H1 (cell line): ENCODE data around the gene ZBTB34. TPM values are rescaled to one million over a fixed set of nuclear protein-coding genes. Genes with fewer than 3 reads are reported as not detected.

ENCODE experiments used
- CTCF ChIA-PET: fragments of 300-600 bp; sonication (Branson Sonifier 250); formaldehyde crosslinking; loops from one replicate; lab custom pipeline; 2021; ENCODE audit not compliant: partially characterized antibody; lab: Charles Lee
- POLR2A ChIA-PET: fragments of 300-600 bp; sonication (Branson Sonifier 250); formaldehyde crosslinking; loops from one replicate; lab custom pipeline; 2021; ENCODE audit warnings: inconsistent platforms; ENCODE audit not compliant: partially characterized antibody; lab: Charles Lee
- DNase-seq, 2 experiments: peaks; one replicate each; pipeline versions ENCODE4 v3.0.0 to v3.0.0-alpha.2; 2010 to 2022; ENCODE audit warnings: low spot score in 2 of 2, low read depth in 1 of 2, mixed read lengths in 1 of 2
- FAIRE-seq: peaks from 2 replicates; lab custom pipeline; 2011; peaks lifted over from hg19 to GRCh38; lab: Jason Lieb, UNC
- H2AFZ ChIP-seq: 2 replicates; pipeline ENCODE4 v1.8.1; 2012; ENCODE audit warnings: low read length, inconsistent platforms
- H2AK5ac ChIP-seq: 2 replicates; pipeline ENCODE4 v1.6.1; 2013; ENCODE audit warnings: low read depth, low read length
- H2BK120ac ChIP-seq: replicated peaks from 2 replicates; pipeline ENCODE3; 2013; ENCODE audit warnings: low read depth, low read length, inconsistent platforms
- H2BK12ac ChIP-seq: 2 replicates; pipeline ENCODE4 v1.6.1; 2013; ENCODE audit warnings: low read depth, low read length
- H2BK15ac ChIP-seq: 2 replicates; pipeline ENCODE4 v1.6.1; 2013; ENCODE audit warnings: low read length
- H2BK20ac ChIP-seq: 2 replicates; pipeline ENCODE4 v1.6.1; 2013; ENCODE audit warnings: low read length
- H2BK5ac ChIP-seq: 2 replicates; pipeline ENCODE4 v1.6.1; 2013; ENCODE audit warnings: low read depth, low read length
- H3K14ac ChIP-seq: 2 replicates; pipeline ENCODE4 v1.6.1; 2013; ENCODE audit warnings: inconsistent platforms; ENCODE audit not compliant: insufficient read length
- H3K18ac ChIP-seq: 2 replicates; pipeline ENCODE4 v1.6.1; 2013; ENCODE audit warnings: low read length; ENCODE audit errors: extremely low read depth
- H3K23ac ChIP-seq: 2 replicates; pipeline ENCODE4 v1.6.1; 2013; ENCODE audit warnings: inconsistent platforms; ENCODE audit not compliant: insufficient read length
- H3K23me2 ChIP-seq: 2 replicates; pipeline ENCODE4 v1.6.1; 2013; ENCODE audit warnings: low read depth, low read length
- H3K27ac ChIP-seq: 2 replicates; pipeline ENCODE4 v1.6.1; 2011; ENCODE audit warnings: low read depth, low read length, inconsistent platforms
- H3K27me3 ChIP-seq, 4 experiments: replicated peaks in 1 of 4; 1 replicate in 1 of 4; 2 replicates in 3 of 4; pipeline versions ENCODE4 v1.6.1 to v1.8.1; 2011 to 2013; ENCODE audit warnings: low read length in 3 of 4, mild to moderate bottlenecking in 3 of 4, inconsistent platforms in 2 of 4, mixed read lengths in 2 of 4, moderate library complexity in 1 of 4; ENCODE audit not compliant: control insufficient read depth in 3 of 4, insufficient read depth in 3 of 4; ENCODE audit errors: extremely low read depth in 1 of 4
- H3K36me3 ChIP-seq, 4 experiments: 2 replicates each; pipeline versions ENCODE4 v1.6.1 to v1.8.1; 2011 to 2013; ENCODE audit warnings: mild to moderate bottlenecking in 4 of 4, low read length in 3 of 4, moderate library complexity in 2 of 4, control low read depth in 1 of 4, inconsistent platforms in 1 of 4; ENCODE audit not compliant: insufficient read depth in 4 of 4, control insufficient read depth in 2 of 4
- H3K4ac ChIP-seq: replicated peaks from 2 replicates; pipeline ENCODE3; 2013; ENCODE audit warnings: low read length, low read depth, mixed read lengths, inconsistent platforms; ENCODE audit not compliant: insufficient read length
- H3K4me1 ChIP-seq, 4 experiments: replicated peaks in 1 of 4; 1 replicate in 1 of 4; 2 replicates in 3 of 4; pipeline versions ENCODE4 v1.6.1 to v1.8.1; 2011 to 2013; ENCODE audit warnings: low read length in 3 of 4, inconsistent platforms in 2 of 4, mixed read lengths in 1 of 4; ENCODE audit not compliant: insufficient read depth in 4 of 4, control insufficient read depth in 3 of 4
- H3K4me2 ChIP-seq, 2 experiments: 2 replicates each; pipeline versions ENCODE4 v1.6.1 to v1.8.1; 2011 to 2013; ENCODE audit warnings: low read depth in 2 of 2, low read length in 2 of 2, control low read depth in 1 of 2, inconsistent platforms in 1 of 2, mild to moderate bottlenecking in 1 of 2; ENCODE audit not compliant: insufficient read depth in 1 of 2
- H3K4me3 ChIP-seq, 4 experiments: fragments of 200-600, 300-600 bp in 1 of 4; sonication (generic), shearing (Covaris generic), sonication (Bioruptor Twin) in 1 of 4; 2 replicates each; pipeline versions ENCODE4 v1.5.1 to v1.8.1; 2011 to 2016; ENCODE audit warnings: low read length in 4 of 4, low read depth in 3 of 4, control low read depth in 2 of 4, inconsistent platforms in 2 of 4, mild to moderate bottlenecking in 2 of 4, mixed read lengths in 1 of 4, moderate library complexity in 1 of 4; ENCODE audit not compliant: insufficient read depth in 2 of 4; ENCODE audit errors: extremely low read depth in 1 of 4
- H3K56ac ChIP-seq: replicated peaks from 2 replicates; pipeline ENCODE3; 2013; ENCODE audit warnings: low read depth, mild to moderate bottlenecking, mixed read lengths, low read length, inconsistent platforms; ENCODE audit not compliant: insufficient read length
- H3K79me1 ChIP-seq: 2 replicates; pipeline ENCODE4 v1.6.1; 2013; ENCODE audit warnings: low read depth, low read length, control low read depth
- H3K79me2 ChIP-seq, 2 experiments: 2 replicates each; pipeline versions ENCODE4 v1.6.1 to v1.8.1; 2012 to 2013; ENCODE audit warnings: low read length in 2 of 2, mild to moderate bottlenecking in 2 of 2, inconsistent platforms in 1 of 2; ENCODE audit not compliant: insufficient read depth in 2 of 2, control insufficient read depth in 1 of 2
- H3K9ac ChIP-seq, 4 experiments: replicated peaks in 1 of 4; 1 replicate in 1 of 4; 2 replicates in 3 of 4; pipeline versions ENCODE4 v1.6.1 to v1.8.1; 2011 to 2013; ENCODE audit warnings: low read depth in 3 of 4, low read length in 3 of 4, control low read depth in 2 of 4, mild to moderate bottlenecking in 2 of 4, moderate library complexity in 2 of 4, inconsistent platforms in 1 of 4; ENCODE audit errors: extremely low read depth in 1 of 4
- H3K9me3 ChIP-seq, 2 experiments: 2 replicates each; pipeline versions ENCODE4 v1.6.1 to v1.8.1; 2012 to 2013; ENCODE audit warnings: mild to moderate bottlenecking in 2 of 2, moderate library complexity in 2 of 2, control low read depth in 1 of 2, inconsistent platforms in 1 of 2, low read depth in 1 of 2, low read length in 1 of 2, mixed read lengths in 1 of 2; ENCODE audit not compliant: insufficient read depth in 2 of 2
- H4K20me1 ChIP-seq, 2 experiments: replicated peaks in 1 of 2; 2 replicates each; pipeline versions ENCODE3 to v1.8.1; 2011 to 2013; ENCODE audit warnings: inconsistent platforms in 2 of 2, low read length in 2 of 2, mild to moderate bottlenecking in 1 of 2; ENCODE audit not compliant: insufficient read depth in 2 of 2, control insufficient read depth in 1 of 2
- H4K5ac ChIP-seq: 2 replicates; pipeline ENCODE4 v1.6.1; 2013; ENCODE audit warnings: low read length, low read depth, mixed read lengths, inconsistent platforms; ENCODE audit not compliant: insufficient read length
- H4K8ac ChIP-seq: 2 replicates; pipeline ENCODE4 v1.8.0; 2013; ENCODE audit warnings: mild to moderate bottlenecking, moderate library complexity, low read length, inconsistent platforms; ENCODE audit not compliant: insufficient read depth; ENCODE audit errors: extremely low read depth
- H4K91ac ChIP-seq: replicated peaks from 2 replicates; pipeline ENCODE3; 2013; ENCODE audit warnings: low read length, mixed read lengths, inconsistent platforms; ENCODE audit not compliant: insufficient read length
- POLR2AphosphoS5 ChIP-seq: IDR thresholded peaks from 2 replicates; pipeline ENCODE4 v1.6.1; 2011; ENCODE audit warnings: low read depth, low read length
- RAD21 ChIP-seq, 2 experiments: IDR thresholded peaks in 1 of 2; conservative IDR thresholded peaks in 1 of 2; 2 replicates each; pipeline ENCODE4 v1.6.1; 2011; ENCODE audit warnings: low read depth in 2 of 2, low read length in 2 of 2, improper control_type of control experiment in 1 of 2, inconsistent platforms in 1 of 2, mild to moderate bottlenecking in 1 of 2, moderate library complexity in 1 of 2
- SIX5 ChIP-seq: IDR thresholded peaks from 2 replicates; pipeline ENCODE4 v1.6.1; 2011; ENCODE audit warnings: mild to moderate bottlenecking, low read depth, low read length
- YY1 ChIP-seq: IDR thresholded peaks from 2 replicates; pipeline ENCODE4 v1.6.1; 2011; ENCODE audit warnings: low read depth, mild to moderate bottlenecking, low read length
- WGBS, 2 experiments: shearing (Covaris generic) in 1 of 2; methylation state at CpG; one replicate each; pipeline versions ENCODE4 v1.1.6 to v1.1.7; 2013 to 2015; ENCODE audit warnings: low lambda C conversion rate in 2 of 2, mixed read lengths in 2 of 2, inconsistent platforms in 1 of 2, low coverage in 1 of 2, missing lambda C conversion rate in 1 of 2; ENCODE audit not compliant: insufficient replicate concordance in 2 of 2, insufficient coverage in 1 of 2, insufficient read length in 1 of 2; ENCODE audit errors: extremely low coverage in 1 of 2, missing lambda C conversion rate in 1 of 2; 5-methylcytosine and 5-hydroxymethylcytosine counted together
- polyA plus RNA-seq, 7 experiments: library from polyadenylated mRNA; depleted of rRNA in 3 of 7; stranded (reverse) in 5 of 7; unstranded in 2 of 7; fragments of >200 nt in 5 of 7; fragments of 200-250 nt in 2 of 7; gene quantifications; 1 replicate in 5 of 7; 2 replicates in 1 of 7; 4 replicates in 1 of 7; pipeline versions ENCODE4 v1.2.1 to v1.2.3, GENCODE V29; 2011 to 2013; ENCODE audit warnings: missing spikeins in 2 of 7, mixed read lengths in 2 of 7
- total RNA-seq: library from RNA; stranded (reverse); fragmentation: NEBNext Ultra II Directional; extraction: Animal tissue kit (Norgen Biotek cat#: 25700); gene quantifications from 2 replicates; pipeline ENCODE4 v1.2.1, GENCODE V29; 2021

Gene ZBTB34
- total and polyA plus RNA-seq, 2 of the 8 experiments (the other 6 are each of a cell fraction or from before 2014, with no cell fraction given), result 8.2 to 15.9 TPM

GRCh38 chr9:126885131-126885641 lies 24.7 kb downstream of the ZBTB34 start:
- no peak for FAIRE-seq
- no peaks in the 10 kb centered on the region for H3K9me3 ChIP-seq
- no peak overlapping the region for H2BK15ac ChIP-seq
- no peak overlapping the region for H2AFZ ChIP-seq
- ChIA-PET CTCF (interaction anchor here (0.6 to 1.5 kb wide), 4 partner anchors 9 to 1841 kb away, joined by 3 to 4 read pairs (median 3); no protein-coding TSS in a partner anchor), POLR2A (no interaction called here)
- H3K23me2 ChIP-seq, result no peaks in the 10 kb centered on the region
- H3K14ac ChIP-seq, result no peak overlapping the region
- no peak overlapping the region for H3K4me3 ChIP-seq
- no peak overlapping the region for H4K91ac ChIP-seq
- H3K9ac ChIP-seq, result no peak overlapping the region
- WGBS, 2 experiments, result 83% methylated on average over 6 of the region's 6 CpGs; no CpG with 5 or more reads in 1 of the 2 experiments
- H3K18ac ChIP-seq, result no peak overlapping the region
- no peak overlapping the region for H4K5ac ChIP-seq
- no peak overlapping the region for H2BK120ac ChIP-seq
- H3K4me2 ChIP-seq, result no peak overlapping the region
- H2AK5ac ChIP-seq, result no peak overlapping the region
- H3K79me1 ChIP-seq, result peaks cover 4% of the 10 kb centered on the region
- no peaks in the 10 kb centered on the region; a peak in 1 of 4 replicates for H3K79me2 ChIP-seq
- H2BK5ac ChIP-seq, result no peak overlapping the region
- no peak overlapping the region for H3K23ac ChIP-seq
- DNase-seq, result no peak
- peaks cover 2 to 12% of the 10 kb centered on the region in 2 experiments for H4K20me1 ChIP-seq
- no peak overlapping the region for H2BK12ac ChIP-seq
- peaks cover 2 to 18% (median 8%) of the 10 kb centered on the region in 4 experiments; a peak in 4 of 8 replicates for H3K36me3 ChIP-seq
- no peak overlapping the region for H2BK20ac ChIP-seq
- TF ChIP-seq POLR2AphosphoS5 (no peak), YY1 (no peak), RAD21 (IDR thresholded peaks at IDR 0.05 in 1 of 2, conservative IDR thresholded peaks at IDR 0.05 in 1 of 2; ENCODE audit: low read depth in 2 of 2, low read length in 2 of 2) (no peak), SIX5 (no peak)
- no peaks in the 10 kb centered on the region for H3K27me3 ChIP-seq
- no peak overlapping the region for H4K8ac ChIP-seq
- H3K4ac ChIP-seq, result no peak overlapping the region
- no peak overlapping the region for H3K56ac ChIP-seq
- H3K27ac ChIP-seq, result no peak overlapping the region
- H3K4me1 ChIP-seq, result peaks cover 6 to 13% (median 10%) of the 10 kb centered on the region in 4 experiments
